Small intestine (tissue), 7 donors: Measurements from ENCODE around the gene NRCAM. TPM values are rescaled to one million over a fixed set of nuclear protein-coding genes. Genes with fewer than 3 reads are reported as not detected.

Source experiments
- DNase-seq, 2 donors: peaks; one replicate each; pipeline versions ENCODE4 v3.0.0 to v3.0.0-alpha.2; 2013
- FAIRE-seq: peaks from 2 replicates; lab custom pipeline; 2012; peaks lifted over from hg19 to GRCh38; lab: Jason Lieb, UNC
- H3K27ac ChIP-seq, 3 donors: one replicate each; pipeline ENCODE4 v1.5.1; 2013; ENCODE audit warnings: low read length in 2 of 3, mild to moderate bottlenecking in 2 of 3, control low read depth in 1 of 3, inconsistent platforms in 1 of 3, low read depth in 1 of 3, moderate library complexity in 1 of 3
- H3K27me3 ChIP-seq, 3 donors: one replicate each; pipeline ENCODE4 v1.6.1; 2013; ENCODE audit warnings: low read length in 3 of 3, inconsistent platforms in 1 of 3; ENCODE audit not compliant: control insufficient read depth in 3 of 3, insufficient read depth in 3 of 3
- H3K36me3 ChIP-seq, 3 donors: one replicate each; pipeline ENCODE4 v1.6.1; 2013; ENCODE audit warnings: low read length in 3 of 3, inconsistent platforms in 1 of 3, low read depth in 1 of 3, mild to moderate bottlenecking in 1 of 3, moderate library complexity in 1 of 3; ENCODE audit not compliant: control insufficient read depth in 3 of 3, insufficient read depth in 2 of 3
- H3K4me1 ChIP-seq, 3 donors: one replicate each; pipeline ENCODE4 v1.6.1; 2013; ENCODE audit warnings: low read length in 2 of 3, inconsistent platforms in 1 of 3, low read depth in 1 of 3, mild to moderate bottlenecking in 1 of 3, moderate library complexity in 1 of 3; ENCODE audit not compliant: control insufficient read depth in 3 of 3, insufficient read depth in 2 of 3
- H3K4me3 ChIP-seq, 3 donors: one replicate each; pipeline ENCODE4 v1.5.1; 2013; ENCODE audit warnings: low read length in 3 of 3, control low read depth in 1 of 3, inconsistent platforms in 1 of 3, low read depth in 1 of 3, mild to moderate bottlenecking in 1 of 3, moderate library complexity in 1 of 3
- H3K9me3 ChIP-seq, 2 donors: one replicate each; pipeline ENCODE4 v1.6.1; 2013; ENCODE audit warnings: low read depth in 1 of 2, low read length in 1 of 2; ENCODE audit not compliant: control insufficient read depth in 2 of 2, insufficient read depth in 1 of 2
- WGBS, 3 donors: extraction: QIAGEN DNeasy Blood & Tissue Kit; methylation state at CpG; one replicate each; pipeline ENCODE4 v1.1.7; 2013; 5-methylcytosine and 5-hydroxymethylcytosine counted together
- polyA plus RNA-seq, 4 donors: library from polyadenylated mRNA; stranded (reverse) in 3 of 4; unstranded in 1 of 4; fragments of 200-250 nt in 3 of 4; fragments of 120-200 nt in 1 of 4; gene quantifications; one replicate each; pipeline versions ENCODE4 v1.2.1 to v1.2.3, GENCODE V29; 2013
- donor health status: healthy with polysubstance abuse.
- donor health status: control.
- donor health status: control.
- donor health status: Bipolar disorder and iron deficiency.
- donor health status: healthy.

NRCAM gene
- polyA plus RNA-seq, 4 donors = 0.27 to 6.8 (median 1.4) TPM

DNA sequence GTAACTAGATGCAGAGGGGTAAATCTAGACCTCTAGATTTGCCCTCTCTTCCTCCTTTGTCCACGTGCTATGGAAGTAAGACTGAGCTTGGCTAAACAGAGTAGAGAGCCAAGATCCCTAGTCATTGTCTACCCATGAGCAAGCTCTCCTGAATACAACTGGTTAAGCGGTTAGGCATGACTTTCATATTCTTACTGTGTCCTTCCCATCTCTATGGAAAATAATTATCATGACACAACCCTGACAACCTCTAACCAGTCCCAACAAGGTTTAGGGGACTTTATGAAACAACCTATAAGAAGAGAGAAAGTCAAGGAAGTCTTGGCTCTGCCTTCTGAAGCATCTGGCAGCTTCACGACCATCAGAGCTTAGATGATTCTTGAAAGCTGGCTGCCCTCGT, 318.2 kb downstream of the NRCAM start:
- FAIRE-seq = no peak
- H3K27ac ChIP-seq = no peak overlapping the region

DNA sequence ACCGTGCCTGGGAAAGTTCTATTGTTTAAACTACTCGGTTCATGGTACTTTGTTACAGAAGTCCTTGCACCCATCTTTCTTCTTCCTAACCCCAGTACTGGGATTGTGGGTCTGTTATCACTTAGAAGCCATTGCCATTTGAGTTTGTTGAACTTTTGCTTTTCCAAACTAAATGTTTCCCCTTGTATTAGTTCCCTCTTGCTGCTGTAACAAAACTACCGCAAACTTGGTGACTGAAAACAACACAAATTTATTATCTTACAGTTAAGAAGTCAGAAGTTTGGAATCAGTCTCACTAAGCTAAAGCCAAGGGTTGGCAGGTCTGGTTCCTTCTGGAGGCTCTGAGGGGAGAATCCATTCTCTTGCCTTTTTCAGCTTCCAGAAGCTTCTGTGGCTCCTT, 319.2 kb downstream of the NRCAM start:
- H3K4me1 ChIP-seq = no peaks in the 10 kb centered on the region
- H3K36me3 ChIP-seq = no peaks in the 10 kb centered on the region
- no peaks in the 10 kb centered on the region for H3K27me3 ChIP-seq
- no peaks in the 10 kb centered on the region for H3K9me3 ChIP-seq
- no peak for FAIRE-seq
- no peak overlapping the region for H3K4me3 ChIP-seq
- no peak overlapping the region for H3K27ac ChIP-seq
- no peak for DNase-seq
- WGBS, 3 donors = 83 to 96% (median 94%) methylated on average over 3 of the region's 3 CpGs

More for the DNA sequence above, 318.2 kb downstream of the NRCAM start:
- H3K27me3 ChIP-seq = no peaks in the 10 kb centered on the region
- no peak overlapping the region for H3K4me3 ChIP-seq
- DNase-seq = no peak
- peaks cover 0 to 1% (median 0%) of the 10 kb centered on the region in 3 donors for H3K4me1 ChIP-seq
- no peaks in the 10 kb centered on the region for H3K36me3 ChIP-seq
- 85 to 87% (median 86%) methylated on average over 4 of the region's 4 CpGs for WGBS, 3 donors
- H3K9me3 ChIP-seq = no peaks in the 10 kb centered on the region

DNA sequence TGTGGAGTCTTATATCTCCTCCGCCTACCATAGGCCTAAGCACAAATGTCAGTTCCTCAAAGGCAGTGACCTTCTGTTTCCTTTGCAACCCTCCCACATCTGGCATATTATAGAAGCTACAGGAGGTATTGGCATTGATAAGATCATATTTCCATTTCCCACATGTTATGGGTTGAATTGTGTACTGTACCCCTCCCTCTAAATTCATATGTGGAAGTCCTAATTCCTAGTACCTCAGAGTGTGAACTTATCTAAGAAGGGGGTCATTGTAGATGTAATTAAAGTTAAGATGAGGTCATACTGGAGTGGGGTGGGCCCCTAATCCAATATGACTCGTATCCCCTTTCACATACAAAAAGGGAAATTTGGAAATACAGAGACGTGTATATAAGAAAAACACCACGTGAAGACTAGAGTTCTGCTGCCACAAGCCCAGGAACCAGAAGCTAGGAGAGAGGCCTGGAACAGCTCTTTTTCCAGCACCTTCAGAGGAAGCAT, 320.0 kb downstream of the NRCAM start:
- H3K27ac ChIP-seq = peak overlapping the region in 1 of 3 donors; percentile 32

DNA sequence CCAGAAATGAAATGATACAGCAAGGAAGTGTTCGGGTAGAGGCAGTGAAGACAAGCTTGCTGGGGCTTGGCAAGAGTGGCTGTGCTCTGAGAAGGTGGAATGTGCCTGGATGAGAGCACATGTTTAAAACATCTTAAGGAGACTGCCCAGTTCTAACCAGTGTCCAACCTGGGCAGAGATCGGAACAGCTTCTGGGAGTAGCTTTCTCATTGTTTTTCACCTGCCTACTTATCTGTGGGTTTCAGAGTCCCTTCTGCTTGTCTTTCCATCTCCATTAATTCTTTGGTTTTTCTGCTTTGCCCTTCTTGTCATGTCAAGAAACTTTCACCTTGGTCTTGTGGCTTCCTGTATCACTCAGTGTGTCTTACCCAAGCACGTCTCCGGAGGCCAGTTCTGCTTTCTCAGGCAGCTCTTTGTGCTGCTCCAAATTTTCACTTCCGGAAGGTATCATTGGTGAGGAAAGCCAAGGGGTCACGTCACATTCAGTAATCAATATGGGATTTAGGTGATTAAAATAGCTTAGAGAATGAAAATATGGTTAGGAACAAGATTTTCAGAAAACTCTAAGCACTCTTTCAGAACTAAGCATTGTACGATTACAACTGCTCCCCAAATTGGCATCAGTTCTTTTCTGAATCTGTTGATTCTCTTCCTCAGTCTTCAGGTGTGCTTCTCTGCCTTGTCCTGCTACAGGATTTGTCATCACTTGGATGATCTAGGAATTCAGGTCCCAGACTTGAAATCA, 320.6 kb downstream of the NRCAM start:
- no peaks in the 10 kb centered on the region for H3K4me1 ChIP-seq
- no peaks in the 10 kb centered on the region for H3K9me3 ChIP-seq
- H3K36me3 ChIP-seq = no peaks in the 10 kb centered on the region
- no peak for DNase-seq
- peak overlapping the region in 1 of 3 donors; percentile 32 for H3K27ac ChIP-seq
- no peak overlapping the region for H3K4me3 ChIP-seq
- 67 to 75% (median 71%) methylated on average over 7 of the region's 7 CpGs for WGBS, 3 donors
- FAIRE-seq = no peak
- no peaks in the 10 kb centered on the region for H3K27me3 ChIP-seq

More for the DNA sequence above, 320.0 kb downstream of the NRCAM start:
- DNase-seq (no peak), FAIRE-seq (no peak)
- H3K4me3 ChIP-seq = no peak overlapping the region
- no peaks in the 10 kb centered on the region for H3K4me1 ChIP-seq
- H3K36me3 ChIP-seq = no peaks in the 10 kb centered on the region
- no peaks in the 10 kb centered on the region for H3K27me3 ChIP-seq
- no peaks in the 10 kb centered on the region for H3K9me3 ChIP-seq
- WGBS, 3 donors = 84 to 91% (median 90%) methylated on average over 4 of the region's 4 CpGs

DNA sequence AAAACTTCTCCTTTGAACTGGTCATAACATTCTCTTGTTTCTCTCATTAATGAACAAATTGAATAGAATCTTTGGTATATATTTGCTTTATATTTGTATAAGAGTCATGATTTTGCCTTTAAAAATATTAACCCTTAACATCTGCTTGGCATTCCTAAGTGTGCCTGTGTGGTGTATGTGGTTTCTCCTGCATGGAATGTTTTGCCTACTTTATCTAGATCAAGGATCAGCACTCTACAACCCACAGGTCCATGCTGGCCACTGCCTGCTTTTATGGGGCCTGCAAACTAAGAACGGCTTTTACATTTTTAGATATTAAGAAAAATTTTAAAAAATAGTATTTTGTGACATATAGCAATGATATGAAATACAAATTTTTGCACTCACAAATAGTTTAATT, 321.8 kb downstream of the NRCAM start:
- DNase-seq (no peak), FAIRE-seq (no peak)
- Histone ChIP-seq H3K4me1 (no peaks in the 10 kb centered on the region), H3K27me3 (no peaks in the 10 kb centered on the region), H3K36me3 (no peaks in the 10 kb centered on the region), H3K27ac (no peak overlapping the region), H3K9me3 (no peaks in the 10 kb centered on the region), H3K4me3 (no peak overlapping the region)
- 94 to 97% (median 97%) methylated on average over 1 of the region's 1 CpG for WGBS, 3 donors

DNA sequence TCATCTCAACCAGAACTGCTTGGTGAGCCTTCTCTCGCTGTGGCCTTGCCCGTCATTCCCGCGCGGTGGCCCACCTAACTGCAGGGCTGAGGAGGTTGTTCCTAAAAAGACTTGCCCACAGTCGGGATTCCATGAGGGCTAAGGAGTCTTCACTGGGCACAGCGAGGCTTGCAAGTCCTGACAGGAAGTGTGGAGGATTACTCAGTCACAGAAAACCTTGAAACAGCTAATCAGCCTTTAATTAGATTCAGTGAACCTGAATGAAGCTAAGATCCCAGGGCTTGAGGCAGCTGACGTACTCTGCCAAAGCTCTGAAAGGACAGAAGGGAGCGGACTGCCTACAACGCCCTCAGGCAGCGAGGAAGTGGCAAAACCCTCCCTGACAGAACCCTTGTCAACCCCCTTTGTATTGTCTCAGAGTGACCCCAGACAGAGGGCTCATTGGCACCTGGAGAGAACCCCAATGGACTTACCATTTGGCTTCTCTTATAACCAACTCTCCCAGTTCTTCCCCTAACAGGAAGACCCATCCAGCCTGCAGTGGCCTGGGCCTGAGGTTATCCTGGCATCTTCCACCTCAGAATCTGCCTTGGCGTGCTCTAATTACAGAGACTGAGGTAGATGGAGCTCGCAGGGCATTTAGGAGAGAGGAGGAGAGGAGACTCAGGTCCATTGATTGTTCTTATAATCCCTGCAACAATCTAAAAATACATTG, 323.5 kb downstream of the NRCAM start:
- peaks cover 0 to 8% (median 0%) of the 10 kb centered on the region in 3 donors for H3K4me1 ChIP-seq
- FAIRE-seq = no peak
- H3K27me3 ChIP-seq = no peaks in the 10 kb centered on the region
- no peaks in the 10 kb centered on the region for H3K36me3 ChIP-seq
- DNase-seq = no peak
- no peak overlapping the region for H3K4me3 ChIP-seq
- 92 to 94% (median 93%) methylated on average over 13 of the region's 13 CpGs for WGBS, 3 donors
- H3K9me3 ChIP-seq = no peaks in the 10 kb centered on the region
- no peak overlapping the region for H3K27ac ChIP-seq

DNA sequence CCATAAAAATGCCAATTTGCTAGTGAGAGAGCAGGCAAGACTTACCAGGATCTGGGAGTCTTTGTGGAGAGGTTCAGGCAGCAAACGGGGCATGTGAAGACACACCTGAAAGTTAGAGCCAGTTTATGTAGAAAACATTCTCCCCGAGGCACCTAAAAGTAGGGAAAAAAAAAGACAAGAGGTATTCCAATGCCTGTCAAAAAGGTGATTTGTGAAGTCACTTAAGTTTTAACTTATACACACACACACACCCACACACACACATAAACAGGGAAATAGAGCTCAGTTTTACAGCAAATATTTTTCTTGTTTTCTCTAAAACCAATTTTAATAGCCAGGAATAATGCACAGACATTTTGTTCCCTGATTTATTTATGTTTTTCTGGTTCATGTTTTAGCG, 326.0 kb downstream of the NRCAM start, which contains the start of gene LAMB4:
Gene LAMB4 (minus strand): TSS at position 101 of the 400 bp plus-strand sequence. CDS start 7,197 bp downstream, outside the sequence.
- H3K27me3 ChIP-seq = no peaks in the 10 kb centered on the region
- DNase-seq (no peak), FAIRE-seq (no peak)
- no peak within 1 kb of the TSS for H3K27ac ChIP-seq
- H3K36me3 ChIP-seq = no peaks in the 10 kb centered on the region
- WGBS, 3 donors = 85 to 93% (median 89%) methylated on average over 3 of the region's 3 CpGs
- no peak within 1 kb of the TSS for H3K4me3 ChIP-seq
- peaks cover 0 to 8% (median 0%) of the 10 kb centered on the region in 3 donors for H3K4me1 ChIP-seq
- no peaks in the 10 kb centered on the region for H3K9me3 ChIP-seq
